H9 (cell line): ENCODE data around the gene BBOF1. TPM values are rescaled to one million over a fixed set of nuclear protein-coding genes. Genes with fewer than 3 reads are reported as not detected.

ENCODE experiments used
- DNase-seq: peaks from one replicate; pipeline ENCODE4 v3.0.0-alpha.2; 2017
- H2AFZ ChIP-seq: one replicate; pipeline ENCODE4 v1.6.1; 2013; ENCODE audit warnings: mild to moderate bottlenecking, low read length, control low read depth, moderate library complexity
- H2AK5ac ChIP-seq: 2 replicates; pipeline ENCODE4 v1.6.1; 2013; ENCODE audit warnings: low read length, control low read depth, mixed read lengths; ENCODE audit not compliant: insufficient read length
- H2BK120ac ChIP-seq: one replicate; pipeline ENCODE4 v1.6.1; 2013; ENCODE audit warnings: low read depth, mild to moderate bottlenecking, low read length, control low read depth, inconsistent platforms; ENCODE audit not compliant: poor library complexity, severe bottlenecking
- H2BK12ac ChIP-seq: 2 replicates; pipeline ENCODE4 v1.6.1; 2013; ENCODE audit warnings: low read length, control low read depth, mixed read lengths, low read depth; ENCODE audit not compliant: insufficient read length
- H2BK15ac ChIP-seq: 2 replicates; pipeline ENCODE4 v1.6.1; 2013; ENCODE audit warnings: low read depth, low read length, control low read depth
- H2BK20ac ChIP-seq: one replicate; pipeline ENCODE4 v1.6.1; 2013; ENCODE audit warnings: low read depth, mild to moderate bottlenecking, low read length, control low read depth, inconsistent platforms; ENCODE audit not compliant: poor library complexity, severe bottlenecking
- H2BK5ac ChIP-seq: 2 replicates; pipeline ENCODE4 v1.6.1; 2013; ENCODE audit warnings: low read length, control low read depth, mixed read lengths; ENCODE audit not compliant: insufficient read length
- H3K14ac ChIP-seq: 2 replicates; pipeline ENCODE4 v1.6.1; 2013; ENCODE audit warnings: low read length, control low read depth; ENCODE audit not compliant: insufficient read depth
- H3K18ac ChIP-seq: 2 replicates; pipeline ENCODE4 v1.6.1; 2013; ENCODE audit warnings: low read depth, mild to moderate bottlenecking, mixed read lengths, low read length, control low read depth; ENCODE audit not compliant: insufficient read length
- H3K23ac ChIP-seq: 2 replicates; pipeline ENCODE4 v1.6.1; 2013; ENCODE audit warnings: low read length, control low read depth, mixed read lengths, low read depth; ENCODE audit not compliant: insufficient read length
- H3K23me2 ChIP-seq: 2 replicates; pipeline ENCODE4 v1.6.1; 2013; ENCODE audit warnings: low read depth, mild to moderate bottlenecking, mixed read lengths, low read length, control low read depth; ENCODE audit not compliant: insufficient read length, poor library complexity, severe bottlenecking
- H3K27ac ChIP-seq: 2 replicates; pipeline ENCODE4 v1.5.1; 2013; ENCODE audit warnings: low read length, control low read depth, mixed read lengths, low read depth; ENCODE audit not compliant: insufficient read length
- H3K27me3 ChIP-seq: 2 replicates; pipeline ENCODE4 v1.6.1; 2013; ENCODE audit warnings: low read length, control low read depth, inconsistent platforms; ENCODE audit not compliant: insufficient read depth
- H3K4ac ChIP-seq: 2 replicates; pipeline ENCODE4 v1.6.1; 2013; ENCODE audit warnings: low read depth, mild to moderate bottlenecking, control low read depth, inconsistent platforms, low read length, moderate library complexity
- H3K4me1 ChIP-seq: 2 replicates; pipeline ENCODE4 v1.6.1; 2013; ENCODE audit warnings: low read length, control low read depth, inconsistent platforms; ENCODE audit not compliant: insufficient read depth
- H3K4me2 ChIP-seq: 2 replicates; pipeline ENCODE4 v1.6.1; 2013; ENCODE audit warnings: low read length, control low read depth, mixed read lengths; ENCODE audit not compliant: insufficient read length, insufficient read depth
- H3K56ac ChIP-seq: 2 replicates; pipeline ENCODE4 v1.6.1; 2013; ENCODE audit warnings: low read depth, mild to moderate bottlenecking, mixed read lengths, low read length, control low read depth; ENCODE audit not compliant: insufficient read length
- H3K79me1 ChIP-seq: 2 replicates; pipeline ENCODE4 v1.6.1; 2013; ENCODE audit warnings: low read depth, mild to moderate bottlenecking, moderate library complexity, low read length, control low read depth, inconsistent platforms; ENCODE audit not compliant: insufficient read depth, poor library complexity, severe bottlenecking
- H3K79me2 ChIP-seq: 2 replicates; pipeline ENCODE4 v1.6.1; 2013; ENCODE audit warnings: low read length, control low read depth, inconsistent platforms; ENCODE audit not compliant: insufficient read depth
- H3K9ac ChIP-seq: 2 replicates; pipeline ENCODE4 v1.6.1; 2013; ENCODE audit warnings: low read length, control low read depth, mixed read lengths; ENCODE audit not compliant: insufficient read length; ENCODE audit errors: extremely low read depth
- H3K9me3 ChIP-seq: one replicate; pipeline ENCODE4 v1.6.1; 2013; ENCODE audit warnings: low read depth, low read length, inconsistent platforms; ENCODE audit not compliant: control insufficient read depth
- H3T11ph ChIP-seq: one replicate; pipeline ENCODE4 v1.6.1; 2013; ENCODE audit warnings: mild to moderate bottlenecking, low read length, control low read depth, inconsistent platforms
- H4K20me1 ChIP-seq: one replicate; pipeline ENCODE4 v1.6.1; 2013; ENCODE audit not compliant: control insufficient read depth, insufficient read length, insufficient read depth
- H4K5ac ChIP-seq: 2 replicates; pipeline ENCODE4 v1.6.1; 2013; ENCODE audit warnings: low read depth, mild to moderate bottlenecking, mixed read lengths, low read length, control low read depth; ENCODE audit not compliant: insufficient read length
- H4K8ac ChIP-seq: replicated peaks from 2 replicates; pipeline ENCODE4 v1.6.1; 2013; ENCODE audit warnings: low read length, control low read depth, mixed read lengths, low read depth; ENCODE audit not compliant: insufficient read length
- H4K91ac ChIP-seq: 2 replicates; pipeline ENCODE4 v1.6.1; 2013; ENCODE audit warnings: low read depth, mild to moderate bottlenecking, moderate library complexity, mixed read lengths, low read length, control low read depth; ENCODE audit not compliant: insufficient read length
- H3K27ac Mint-ChIP-seq, 3 experiments: 2 replicates in 2 of 3; 3 replicates in 1 of 3; pipeline ENCODE4 v1.8.0; 2020 to 2021; ENCODE audit warnings: mixed read lengths in 3 of 3, mild to moderate bottlenecking in 1 of 3, moderate library complexity in 1 of 3
- H3K27me3 Mint-ChIP-seq: 2 replicates; pipeline ENCODE4 v1.8.0; 2021; ENCODE audit warnings: low read depth, mild to moderate bottlenecking, moderate library complexity, mixed read lengths
- H3K36me3 Mint-ChIP-seq, 3 experiments: 2 replicates in 2 of 3; 3 replicates in 1 of 3; pipeline ENCODE4 v1.8.0; 2020 to 2021; ENCODE audit warnings: low read depth in 3 of 3, mixed read lengths in 3 of 3; ENCODE audit not compliant: insufficient read depth in 1 of 3
- H3K4me1 Mint-ChIP-seq, 2 experiments: 2 replicates each; pipeline ENCODE4 v1.8.0; 2020; ENCODE audit warnings: mixed read lengths in 2 of 2
- H3K4me3 Mint-ChIP-seq, 2 experiments: 2 replicates in 1 of 2; 3 replicates in 1 of 2; pipeline ENCODE4 v1.8.0; 2020 to 2021; ENCODE audit warnings: mild to moderate bottlenecking in 2 of 2, mixed read lengths in 2 of 2, moderate library complexity in 1 of 2
- H3K9me3 Mint-ChIP-seq, 2 experiments: 2 replicates in 1 of 2; 3 replicates in 1 of 2; pipeline ENCODE4 v1.8.0; 2020; ENCODE audit warnings: mild to moderate bottlenecking in 2 of 2, mixed read lengths in 2 of 2, moderate library complexity in 1 of 2
- CTCF ChIP-seq: fragments of 200-600 bp; sonication (generic); conservative IDR thresholded peaks from 3 replicates; pipeline ENCODE4 v1.8.0; 2021; ENCODE audit warnings: antibody characterized with exemption, mild to moderate bottlenecking
- WGBS: extraction: QIAGEN DNeasy Blood & Tissue Kit; methylation state at CpG from one replicate; pipeline ENCODE4 v1.1.7; 2013; ENCODE audit warnings: missing lambda C conversion rate, low lambda C conversion rate, mixed read lengths; ENCODE audit not compliant: insufficient read length; ENCODE audit errors: extremely low coverage; 5-methylcytosine and 5-hydroxymethylcytosine counted together
- total RNA-seq: library from RNA; stranded (reverse); gene quantifications from 2 replicates; pipeline ENCODE4 v1.2.1, GENCODE V29; 2021

BBOF1 gene
- total RNA-seq, 1 experiment from 2014 or later = 0.61 TPM

- H3K4me1 ChIP-seq = no peaks in the 10 kb centered on the region
- no peak overlapping the region for H2AFZ ChIP-seq
- H4K91ac ChIP-seq = no peak overlapping the region
- no CpG with 5 or more reads among the region's 1 CpG for WGBS
- H2BK15ac ChIP-seq = no peak overlapping the region
- TF ChIP-seq CTCF = no peak
- H3K4ac ChIP-seq = no peak overlapping the region
- no peak overlapping the region for H3K23ac ChIP-seq
- H4K5ac ChIP-seq = no peak overlapping the region
- no peak overlapping the region for H3T11ph ChIP-seq
- no peaks in the 10 kb centered on the region for H3K9me3 ChIP-seq
- peaks cover 4% of the 10 kb centered on the region for H3K79me1 ChIP-seq
- H3K4me2 ChIP-seq = peak overlapping the region; percentile 67
- no peak overlapping the region for H2BK20ac ChIP-seq
- H3K9ac ChIP-seq = peak overlapping the region; percentile 96
- H3K56ac ChIP-seq = no peak overlapping the region
- no peak overlapping the region for H4K8ac ChIP-seq
- no peak for DNase-seq
- no peak overlapping the region for H2BK12ac ChIP-seq
- H3K23me2 ChIP-seq = peaks cover 4% of the 10 kb centered on the region
- H3K18ac ChIP-seq = no peak overlapping the region
- Mint-ChIP-seq H3K4me1 (peaks cover 11 to 15% of the 10 kb centered on the region in 2 experiments), H3K36me3 (peaks cover 0 to 4% (median 3%) of the 10 kb centered on the region in 3 experiments; a peak in 5 of 7 replicates), H3K4me3 (peak overlapping the region; percentile 96 to 98), H3K9me3 (no peaks in the 10 kb centered on the region; a peak in 1 of 5 replicates), H3K27ac (peak overlapping the region in 2 of 3 experiments; percentile 99 to 100; a peak in 5 of 7 replicates), H3K27me3 (no peaks in the 10 kb centered on the region; the same call in 1 of the 2 replicates)
- no peak overlapping the region for H3K14ac ChIP-seq
- H3K27ac ChIP-seq = no peak overlapping the region
- H2BK120ac ChIP-seq = no peak overlapping the region
- H2AK5ac ChIP-seq = no peak overlapping the region
- no peaks in the 10 kb centered on the region for H4K20me1 ChIP-seq
- no peak overlapping the region for H2BK5ac ChIP-seq
- no peaks in the 10 kb centered on the region for H3K27me3 ChIP-seq
- H3K79me2 ChIP-seq = no peaks in the 10 kb centered on the region; the same call in 1 of the 2 replicates
Observed at GRCh38 chr14:74085828-74086227, 66.7 kb downstream of the BBOF1 start.
